HepG2 (cell line): ENCODE measurements around the gene GALNT11. TPM values are rescaled to one million over a fixed set of nuclear protein-coding genes. Genes with fewer than 3 reads are reported as not detected.
A peak's percentile ranks its signal among the peaks of the same experiment; 100 is the strongest.

Source experiments
- ATAC-seq: fragments of 200-7000 bp; cut with Tn5 transposase; 3 replicates; pipeline ENCODE4 v1.9.1; 2020; ENCODE audit warnings: mild to moderate bottlenecking, moderate library complexity
- BruUV-seq: library from RNA; stranded (reverse); fragments of 400-500 nt; replicated peaks from 2 replicates; lab custom pipeline; 2021; lab: Mats Ljungman, UMichigan
- CTCF ChIA-PET: fragments of 300-600 bp; formaldehyde crosslinking; extraction: SDS; loops from one replicate; lab custom pipeline; 2021; ENCODE audit warnings: low total read pairs, inconsistent platforms, low intra/inter-chr PET ratio; lab: Yijun Ruan, JAX
- POLR2A ChIA-PET: fragments of 350-600 bp; sonication (Branson Sonifier 250); formaldehyde crosslinking; loops from one replicate; lab custom pipeline; 2020; ENCODE audit warnings: antibody characterized with exemption, inconsistent platforms; lab: Yijun Ruan, JAX
- DNase-seq: peaks from one replicate; pipeline ENCODE4 v3.0.0-alpha.2; 2015; ENCODE audit warnings: low spot score
- FAIRE-seq: peaks from 3 replicates; lab custom pipeline; 2011; peaks lifted over from hg19 to GRCh38; lab: Jason Lieb, UNC
- H2AFZ ChIP-seq: one replicate; pipeline ENCODE4 v1.6.1; 2011; ENCODE audit warnings: low read length, inconsistent platforms
- H3K27ac ChIP-seq: fragments of 300-600 bp; 3 replicates; pipeline ENCODE4 v1.8.0; 2011; ENCODE audit warnings: mixed run types, mild to moderate bottlenecking, mixed read lengths, low read length, inconsistent platforms; ENCODE audit not compliant: insufficient read depth; ENCODE audit errors: extremely low read length
- H3K27me3 ChIP-seq, 2 experiments: fragments of 200-600 bp in 1 of 2; 2 replicates in 1 of 2; 3 replicates in 1 of 2; pipeline versions ENCODE4 v1.6.0 to v1.8.0; 2011; ENCODE audit warnings: low read length in 2 of 2, mild to moderate bottlenecking in 2 of 2, moderate library complexity in 2 of 2, inconsistent platforms in 1 of 2; ENCODE audit not compliant: insufficient read depth in 2 of 2, control insufficient read depth in 1 of 2
- H3K36me3 ChIP-seq, 2 experiments: fragments of 200-600 bp in 1 of 2; replicated peaks in 1 of 2; 2 replicates in 1 of 2; 3 replicates in 1 of 2; pipeline versions ENCODE4 v1.5.1 to v1.8.0; 2011; ENCODE audit warnings: low read length in 2 of 2, inconsistent platforms in 1 of 2; ENCODE audit not compliant: insufficient read depth in 2 of 2, control insufficient read depth in 1 of 2
- H3K4me1 ChIP-seq: 2 replicates; pipeline ENCODE4 v1.5.1; 2012; ENCODE audit warnings: low read length, inconsistent platforms; ENCODE audit not compliant: insufficient read depth
- H3K4me2 ChIP-seq: 2 replicates; pipeline ENCODE4 v1.6.0; 2011; ENCODE audit warnings: low read depth, low read length, inconsistent platforms
- H3K4me3 ChIP-seq, 3 experiments: fragments of 200-600 bp in 1 of 3; sonication (generic), shearing (Covaris generic) in 1 of 3; replicated peaks in 1 of 3; 2 replicates each; pipeline ENCODE4 v1.5.1; 2011 to 2016; ENCODE audit warnings: low read length in 3 of 3, inconsistent platforms in 2 of 3, low read depth in 2 of 3, mild to moderate bottlenecking in 2 of 3, control low read depth in 1 of 3, mixed read lengths in 1 of 3; ENCODE audit not compliant: insufficient read depth in 1 of 3
- H3K79me2 ChIP-seq: one replicate; pipeline ENCODE4 v1.6.1; 2011; ENCODE audit warnings: low read length, inconsistent platforms; ENCODE audit not compliant: insufficient read depth
- H3K9ac ChIP-seq: 2 replicates; pipeline ENCODE4 v1.6.0; 2011; ENCODE audit warnings: mild to moderate bottlenecking, low read depth, low read length, inconsistent platforms; ENCODE audit not compliant: insufficient read depth
- H3K9me3 ChIP-seq: 2 replicates; pipeline ENCODE4 v1.5.1; 2012; ENCODE audit warnings: mild to moderate bottlenecking, low read length
- H4K20me1 ChIP-seq: 2 replicates; pipeline ENCODE4 v1.6.0; 2011; ENCODE audit warnings: inconsistent platforms, mild to moderate bottlenecking, low read length, moderate library complexity; ENCODE audit not compliant: insufficient read depth
- HOXA9 ChIP-seq: sonication (generic); formaldehyde crosslinking; IDR thresholded peaks from 2 replicates; pipeline ENCODE4 v1.8.1; 2022; ENCODE audit warnings: missing genetic modification reagents, mild to moderate bottlenecking, moderate library complexity, borderline replicate concordance
- ZFP36 ChIP-seq: fragments of 150-350 bp; IDR thresholded peaks from 2 replicates; pipeline ENCODE4 v1.6.1; 2018; ENCODE audit warnings: borderline replicate concordance, low read length, low read depth; ENCODE audit not compliant: partially characterized antibody
- WGBS: methylation state at CpG from one replicate; pipeline ENCODE4 v1.1.6; 2017; ENCODE audit warnings: low lambda C conversion rate; 5-methylcytosine and 5-hydroxymethylcytosine counted together
- in situ Hi-C: cut with HindIII; loops from 2 replicates; pipeline ENCODE4 v1.10.0; 2017; ENCODE audit warnings: low pct_unique_long_range_greater_than_20kb; ENCODE audit not compliant: extremely low pct_ligation_motif_present
- intact Hi-C: fragments of 100-400 bp; cut with micrococcal nuclease; formaldehyde crosslinking; loops from one replicate; pipeline ENCODE4 v1.10.0; 2022; ENCODE audit not compliant: unreplicated experiment
- polyA plus RNA-seq, 8 experiments: library from polyadenylated mRNA; depleted of rRNA in 3 of 8; stranded (reverse) in 7 of 8; unstranded in 1 of 8; fragments of >200 nt; fragmentation: Illumina TruSeq in 4 of 8; extraction: Trizol in 4 of 8; gene quantifications; 2 replicates each; pipeline versions ENCODE4 v1.2.1 to v1.2.3, GENCODE V29; 2011 to 2016; ENCODE audit warnings: low read depth in 4 of 8, missing spikeins in 1 of 8, mixed read lengths in 1 of 8; ENCODE audit not compliant: insufficient read depth in 1 of 8
- total RNA-seq, 5 experiments: library from RNA; depleted of rRNA; stranded (reverse); fragments of >200 nt; fragmentation: Illumina TruSeq; extraction: Trizol; gene quantifications; 2 replicates each; pipeline ENCODE4 v1.2.3, GENCODE V29; 2016; ENCODE audit warnings: low read depth in 1 of 5
- TF ChIP-seq, protein P1 (sequence below): sonication (generic); formaldehyde crosslinking; IDR thresholded peaks from 2 replicates; pipeline ENCODE4 v1.4.0; 2020; ENCODE audit warnings: mild to moderate bottlenecking, low read depth, missing genetic modification reagents
- TF ChIP-seq, protein P2 (sequence below): sonication (generic); formaldehyde crosslinking; IDR thresholded peaks from 2 replicates; pipeline ENCODE4 v1.8.0; 2023; ENCODE audit warnings: mild to moderate bottlenecking, missing genetic modification reagents
- TF ChIP-seq, protein P3 (sequence below): sonication (generic); formaldehyde crosslinking; IDR thresholded peaks from 2 replicates; pipeline ENCODE4 v1.5.0; 2020; ENCODE audit warnings: mild to moderate bottlenecking, missing genetic modification reagents, moderate library complexity
- TF ChIP-seq, protein P4 (sequence below): sonication (generic); formaldehyde crosslinking; IDR thresholded peaks from 2 replicates; pipeline ENCODE4 v1.4.0; 2020; ENCODE audit warnings: missing genetic modification reagents

Gene GALNT11
- total and polyA plus RNA-seq, 2 of the 13 experiments (the other 11 are each of a cell fraction or from before 2014, with no cell fraction given) = 9.3 to 16.3 TPM

DNA sequence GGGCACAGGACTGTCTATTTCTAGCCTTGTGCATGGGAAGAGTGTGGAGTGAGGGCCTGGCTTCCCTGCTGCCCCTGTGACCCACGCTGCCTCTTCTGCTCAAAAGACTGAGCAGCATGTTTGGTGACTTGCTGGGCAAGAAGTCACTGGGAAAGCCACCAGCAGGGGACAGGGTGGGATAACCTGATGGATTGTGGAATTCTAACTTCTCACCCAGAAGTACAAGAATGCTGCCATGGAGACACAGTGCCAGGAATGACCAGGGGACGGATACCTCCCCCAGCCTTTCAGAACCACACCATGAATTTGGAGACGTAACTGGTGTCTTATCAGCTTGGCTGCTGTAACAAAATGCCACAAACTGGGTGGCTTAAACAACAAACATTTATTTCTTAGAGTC lies 40.9 kb upstream of the GALNT11 start (continued):
- TF ChIP-seq, protein P1, sequence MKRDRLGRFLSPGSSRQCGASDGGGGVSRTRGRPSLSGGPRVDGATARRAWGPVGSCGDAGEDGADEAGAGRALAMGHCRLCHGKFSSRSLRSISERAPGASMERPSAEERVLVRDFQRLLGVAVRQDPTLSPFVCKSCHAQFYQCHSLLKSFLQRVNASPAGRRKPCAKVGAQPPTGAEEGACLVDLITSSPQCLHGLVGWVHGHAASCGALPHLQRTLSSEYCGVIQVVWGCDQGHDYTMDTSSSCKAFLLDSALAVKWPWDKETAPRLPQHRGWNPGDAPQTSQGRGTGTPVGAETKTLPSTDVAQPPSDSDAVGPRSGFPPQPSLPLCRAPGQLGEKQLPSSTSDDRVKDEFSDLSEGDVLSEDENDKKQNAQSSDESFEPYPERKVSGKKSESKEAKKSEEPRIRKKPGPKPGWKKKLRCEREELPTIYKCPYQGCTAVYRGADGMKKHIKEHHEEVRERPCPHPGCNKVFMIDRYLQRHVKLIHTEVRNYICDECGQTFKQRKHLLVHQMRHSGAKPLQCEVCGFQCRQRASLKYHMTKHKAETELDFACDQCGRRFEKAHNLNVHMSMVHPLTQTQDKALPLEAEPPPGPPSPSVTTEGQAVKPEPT = no peak
- TF ChIP-seq, protein P2, sequence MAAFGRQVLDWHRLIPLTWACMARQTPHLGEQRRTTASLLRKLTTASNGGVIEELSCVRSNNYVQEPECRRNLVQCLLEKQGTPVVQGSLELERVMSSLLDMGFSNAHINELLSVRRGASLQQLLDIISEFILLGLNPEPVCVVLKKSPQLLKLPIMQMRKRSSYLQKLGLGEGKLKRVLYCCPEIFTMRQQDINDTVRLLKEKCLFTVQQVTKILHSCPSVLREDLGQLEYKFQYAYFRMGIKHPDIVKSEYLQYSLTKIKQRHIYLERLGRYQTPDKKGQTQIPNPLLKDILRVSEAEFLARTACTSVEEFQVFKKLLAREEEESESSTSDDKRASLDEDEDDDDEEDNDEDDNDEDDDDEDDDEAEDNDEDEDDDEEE (CRISPR knock-in tag) = no peak
- TF ChIP-seq, protein P3, sequence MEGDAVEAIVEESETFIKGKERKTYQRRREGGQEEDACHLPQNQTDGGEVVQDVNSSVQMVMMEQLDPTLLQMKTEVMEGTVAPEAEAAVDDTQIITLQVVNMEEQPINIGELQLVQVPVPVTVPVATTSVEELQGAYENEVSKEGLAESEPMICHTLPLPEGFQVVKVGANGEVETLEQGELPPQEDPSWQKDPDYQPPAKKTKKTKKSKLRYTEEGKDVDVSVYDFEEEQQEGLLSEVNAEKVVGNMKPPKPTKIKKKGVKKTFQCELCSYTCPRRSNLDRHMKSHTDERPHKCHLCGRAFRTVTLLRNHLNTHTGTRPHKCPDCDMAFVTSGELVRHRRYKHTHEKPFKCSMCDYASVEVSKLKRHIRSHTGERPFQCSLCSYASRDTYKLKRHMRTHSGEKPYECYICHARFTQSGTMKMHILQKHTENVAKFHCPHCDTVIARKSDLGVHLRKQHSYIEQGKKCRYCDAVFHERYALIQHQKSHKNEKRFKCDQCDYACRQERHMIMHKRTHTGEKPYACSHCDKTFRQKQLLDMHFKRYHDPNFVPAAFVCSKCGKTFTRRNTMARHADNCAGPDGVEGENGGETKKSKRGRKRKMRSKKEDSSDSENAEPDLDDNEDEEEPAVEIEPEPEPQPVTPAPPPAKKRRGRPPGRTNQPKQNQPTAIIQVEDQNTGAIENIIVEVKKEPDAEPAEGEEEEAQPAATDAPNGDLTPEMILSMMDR (CRISPR knock-in tag) = peak; percentile 67
- no peak for TF ChIP-seq HOXA9 (CRISPR knock-in tag)
- TF ChIP-seq ZFP36 = no peak

DNA sequence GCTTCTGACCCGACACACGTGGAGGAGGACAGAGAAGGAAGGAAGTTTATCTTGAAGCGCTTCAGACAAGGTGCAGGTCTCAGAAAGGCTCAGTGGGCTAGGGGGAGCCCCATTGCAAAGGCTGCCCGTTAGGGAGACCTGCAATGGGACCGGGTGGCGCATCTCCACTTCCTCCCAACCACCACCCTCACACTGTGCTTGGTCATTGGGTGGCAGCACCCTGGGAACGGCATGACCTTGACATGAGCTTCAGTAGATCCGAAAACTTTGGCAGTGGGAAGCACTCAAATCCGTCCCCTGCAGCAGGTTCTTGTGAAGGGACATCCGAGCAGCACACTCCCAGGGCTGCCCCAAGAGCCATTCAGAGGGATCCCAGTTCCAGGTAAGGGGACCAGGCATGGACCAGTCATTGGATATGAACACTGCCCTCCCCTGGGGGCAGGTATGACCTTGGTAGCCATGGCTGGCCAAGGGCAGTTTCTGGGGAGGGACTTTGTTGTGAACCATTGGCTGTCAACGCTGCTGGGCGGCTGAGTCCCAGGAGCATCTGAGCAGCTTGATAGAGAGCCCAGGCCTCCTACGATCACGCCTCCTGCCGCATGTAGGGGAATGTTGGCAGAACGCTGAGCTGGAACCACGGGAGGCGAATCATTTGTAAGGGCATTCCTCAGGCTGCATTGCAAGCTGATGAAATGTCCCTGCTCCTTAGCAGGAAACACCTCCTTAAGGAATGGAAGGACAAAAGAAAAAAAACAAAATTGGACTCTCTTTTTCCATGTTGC lies 37.5 kb upstream of the GALNT11 start:
- intact Hi-C loops = no loop called here
- in situ Hi-C loops = no loop called here
- FAIRE-seq (no peak), DNase-seq (no peak), ATAC-seq (no peak)
- no TSS peak for BruUV-seq
- peaks cover 0 to 6% of the 10 kb centered on the region in 2 experiments; a peak in 2 of 5 replicates for H3K27me3 ChIP-seq
- TF ChIP-seq, protein P4, sequence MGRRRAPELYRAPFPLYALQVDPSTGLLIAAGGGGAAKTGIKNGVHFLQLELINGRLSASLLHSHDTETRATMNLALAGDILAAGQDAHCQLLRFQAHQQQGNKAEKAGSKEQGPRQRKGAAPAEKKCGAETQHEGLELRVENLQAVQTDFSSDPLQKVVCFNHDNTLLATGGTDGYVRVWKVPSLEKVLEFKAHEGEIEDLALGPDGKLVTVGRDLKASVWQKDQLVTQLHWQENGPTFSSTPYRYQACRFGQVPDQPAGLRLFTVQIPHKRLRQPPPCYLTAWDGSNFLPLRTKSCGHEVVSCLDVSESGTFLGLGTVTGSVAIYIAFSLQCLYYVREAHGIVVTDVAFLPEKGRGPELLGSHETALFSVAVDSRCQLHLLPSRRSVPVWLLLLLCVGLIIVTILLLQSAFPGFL (CRISPR knock-in tag) = no peak
- H3K9me3 ChIP-seq = no peaks in the 10 kb centered on the region
- no peak overlapping the region for H2AFZ ChIP-seq
- H3K4me2 ChIP-seq = no peak overlapping the region
- no peak overlapping the region for H3K9ac ChIP-seq
- no peaks in the 10 kb centered on the region for H4K20me1 ChIP-seq
- H3K27ac ChIP-seq = no peak overlapping the region
- no peaks in the 10 kb centered on the region for H3K79me2 ChIP-seq
- no peaks in the 10 kb centered on the region for H3K36me3 ChIP-seq
- no peaks in the 10 kb centered on the region for H3K4me1 ChIP-seq
- WGBS = 68% methylated on average over 11 of the region's 18 CpGs
- POLR2A ChIA-PET = no interaction called here
- CTCF ChIA-PET = interaction anchor here (0.6 kb wide), 1 partner anchor 158 kb away, joined by 3 read pairs; no protein-coding TSS in a partner anchor
- no peak overlapping the region for H3K4me3 ChIP-seq
